GM12864 (cell line): ENCODE measurements around the gene CALCA.

Experiments
- DNase-seq: peaks from one replicate; pipeline ENCODE4 v3.0.0-alpha.2; 2011; ENCODE audit warnings: low read depth
- H3K4me3 ChIP-seq: 2 replicates; pipeline ENCODE4 v1.5.1; 2011; ENCODE audit warnings: mild to moderate bottlenecking, low read depth, low read length, control low read depth
- TF ChIP-seq, protein P1 (sequence below): IDR thresholded peaks from 2 replicates; pipeline ENCODE4 v1.5.1; 2011; ENCODE audit warnings: low read depth, mild to moderate bottlenecking, moderate library complexity, low read length, control low read depth, inconsistent platforms; ENCODE audit errors: missing control alignments

Gene CALCA

DNA sequence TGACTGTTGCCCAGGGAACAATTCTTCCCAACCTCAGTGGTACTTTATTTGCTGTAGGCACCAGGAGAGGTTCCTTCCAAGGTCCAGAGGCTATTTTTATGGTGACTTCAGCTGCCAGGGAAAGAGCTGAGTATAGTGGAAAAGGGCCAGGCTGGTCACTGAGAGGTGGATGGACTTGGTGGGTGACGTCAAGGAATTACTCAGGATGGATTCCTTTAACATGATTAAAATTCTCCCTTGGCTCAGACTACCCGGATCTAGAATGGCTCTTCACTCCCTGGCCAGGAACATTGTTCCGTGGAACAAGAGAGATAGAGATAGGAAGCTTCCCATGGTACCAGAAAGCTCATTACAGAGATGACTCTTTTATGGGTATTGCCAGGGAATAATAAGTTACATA, 8.7 kb upstream of the CALCA start:
- DNase-seq = no peak
- H3K4me3 ChIP-seq = no peak overlapping the region
- TF ChIP-seq, protein P1, sequence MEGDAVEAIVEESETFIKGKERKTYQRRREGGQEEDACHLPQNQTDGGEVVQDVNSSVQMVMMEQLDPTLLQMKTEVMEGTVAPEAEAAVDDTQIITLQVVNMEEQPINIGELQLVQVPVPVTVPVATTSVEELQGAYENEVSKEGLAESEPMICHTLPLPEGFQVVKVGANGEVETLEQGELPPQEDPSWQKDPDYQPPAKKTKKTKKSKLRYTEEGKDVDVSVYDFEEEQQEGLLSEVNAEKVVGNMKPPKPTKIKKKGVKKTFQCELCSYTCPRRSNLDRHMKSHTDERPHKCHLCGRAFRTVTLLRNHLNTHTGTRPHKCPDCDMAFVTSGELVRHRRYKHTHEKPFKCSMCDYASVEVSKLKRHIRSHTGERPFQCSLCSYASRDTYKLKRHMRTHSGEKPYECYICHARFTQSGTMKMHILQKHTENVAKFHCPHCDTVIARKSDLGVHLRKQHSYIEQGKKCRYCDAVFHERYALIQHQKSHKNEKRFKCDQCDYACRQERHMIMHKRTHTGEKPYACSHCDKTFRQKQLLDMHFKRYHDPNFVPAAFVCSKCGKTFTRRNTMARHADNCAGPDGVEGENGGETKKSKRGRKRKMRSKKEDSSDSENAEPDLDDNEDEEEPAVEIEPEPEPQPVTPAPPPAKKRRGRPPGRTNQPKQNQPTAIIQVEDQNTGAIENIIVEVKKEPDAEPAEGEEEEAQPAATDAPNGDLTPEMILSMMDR = no peak

DNA sequence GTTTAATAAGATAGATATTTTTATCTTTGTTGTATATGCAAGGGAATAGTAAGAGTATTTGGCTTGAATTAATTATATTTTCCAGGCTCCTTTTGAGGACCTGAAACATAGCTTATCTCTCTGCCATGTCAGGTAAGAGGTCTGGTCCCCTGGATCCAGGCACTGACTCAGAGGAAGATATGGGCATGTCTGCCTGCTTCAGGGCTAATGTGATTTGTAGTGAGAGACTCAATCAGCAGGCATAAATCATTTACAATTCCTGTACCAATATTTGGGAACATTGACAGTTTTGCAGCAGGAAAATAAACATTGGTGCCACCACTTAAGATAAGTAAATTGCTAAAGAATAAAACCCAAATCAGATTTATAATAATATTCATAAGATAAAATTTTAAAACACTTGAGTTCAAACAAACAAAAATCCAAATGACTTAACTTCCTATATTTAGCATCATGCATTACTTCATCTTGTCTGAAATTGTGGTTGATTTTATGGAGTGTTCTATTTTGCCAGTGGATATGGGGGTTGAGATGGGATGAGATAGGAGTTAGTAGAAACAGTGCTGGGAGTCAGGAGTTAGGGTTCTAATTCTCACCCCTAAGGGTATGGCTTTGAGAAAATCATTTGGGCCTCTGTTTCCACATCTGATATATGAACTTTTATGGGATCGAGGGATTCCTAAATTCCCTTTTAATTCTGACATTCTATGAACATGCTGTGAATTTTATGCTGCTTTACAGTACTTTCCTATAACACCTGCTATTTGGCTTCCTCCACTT, 5.1 kb upstream of the CALCA start:
- DNase-seq = no peak
- TF ChIP-seq, protein P1 = no peak
- H3K4me3 ChIP-seq = no peak overlapping the region

DNA sequence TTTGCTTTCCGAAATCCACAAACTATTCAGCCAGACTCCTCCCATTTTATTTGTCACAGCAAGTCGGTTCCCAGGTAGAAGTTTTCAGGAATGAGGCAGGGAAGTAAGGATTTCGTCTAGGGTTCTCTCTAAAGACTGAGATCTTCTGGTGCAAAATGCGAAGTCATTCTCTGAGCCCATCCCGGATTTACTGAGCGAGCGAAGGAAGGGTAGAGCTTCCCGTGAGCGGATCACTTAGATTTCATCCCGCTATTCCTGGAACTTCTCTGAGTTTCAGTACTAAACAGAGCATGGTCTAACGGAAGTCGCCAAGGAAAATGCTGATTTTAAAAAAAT, 3.1 kb upstream of the CALCA start:
- no peak overlapping the region for H3K4me3 ChIP-seq
- TF ChIP-seq, protein P1 = no peak
- no peak for DNase-seq

DNA sequence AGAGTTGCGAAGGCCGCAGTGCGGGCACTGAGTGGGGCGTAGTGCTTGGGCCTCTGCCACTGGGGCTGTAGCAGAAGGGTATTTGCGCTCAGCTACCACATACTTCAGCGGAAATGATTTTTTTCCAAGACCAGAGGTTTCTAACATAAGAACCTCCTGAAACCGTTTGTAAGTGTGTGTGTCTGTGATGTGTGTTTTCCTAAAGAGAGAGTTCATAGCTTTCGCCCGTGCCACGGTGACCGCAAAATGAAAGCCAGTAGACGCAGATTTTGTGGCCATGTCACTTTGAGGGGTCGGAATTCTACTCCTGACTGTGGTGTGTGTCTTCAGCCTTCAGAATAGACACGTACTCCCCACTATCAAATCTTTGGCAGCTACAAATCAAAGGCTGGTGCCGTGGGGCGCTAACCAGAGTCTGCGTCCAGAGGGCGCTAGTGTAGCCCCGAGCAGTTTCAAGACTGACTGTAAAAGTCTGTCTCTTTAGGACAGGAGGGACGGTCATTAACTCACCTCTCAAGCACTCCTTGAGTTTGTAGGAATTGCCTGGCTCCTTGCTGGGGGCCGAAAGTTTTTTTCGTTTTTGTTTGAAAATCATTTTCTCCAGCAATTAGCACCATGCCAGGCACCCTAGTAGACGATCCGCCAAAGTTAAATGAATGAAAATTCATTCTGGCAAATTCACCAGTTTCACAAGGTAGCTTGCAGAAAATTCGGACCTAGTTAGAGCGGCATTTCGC, 2.5 kb upstream of the CALCA start:
- no peak overlapping the region for H3K4me3 ChIP-seq
- DNase-seq = no peak
- TF ChIP-seq, protein P1 = peak; percentile 75

DNA sequence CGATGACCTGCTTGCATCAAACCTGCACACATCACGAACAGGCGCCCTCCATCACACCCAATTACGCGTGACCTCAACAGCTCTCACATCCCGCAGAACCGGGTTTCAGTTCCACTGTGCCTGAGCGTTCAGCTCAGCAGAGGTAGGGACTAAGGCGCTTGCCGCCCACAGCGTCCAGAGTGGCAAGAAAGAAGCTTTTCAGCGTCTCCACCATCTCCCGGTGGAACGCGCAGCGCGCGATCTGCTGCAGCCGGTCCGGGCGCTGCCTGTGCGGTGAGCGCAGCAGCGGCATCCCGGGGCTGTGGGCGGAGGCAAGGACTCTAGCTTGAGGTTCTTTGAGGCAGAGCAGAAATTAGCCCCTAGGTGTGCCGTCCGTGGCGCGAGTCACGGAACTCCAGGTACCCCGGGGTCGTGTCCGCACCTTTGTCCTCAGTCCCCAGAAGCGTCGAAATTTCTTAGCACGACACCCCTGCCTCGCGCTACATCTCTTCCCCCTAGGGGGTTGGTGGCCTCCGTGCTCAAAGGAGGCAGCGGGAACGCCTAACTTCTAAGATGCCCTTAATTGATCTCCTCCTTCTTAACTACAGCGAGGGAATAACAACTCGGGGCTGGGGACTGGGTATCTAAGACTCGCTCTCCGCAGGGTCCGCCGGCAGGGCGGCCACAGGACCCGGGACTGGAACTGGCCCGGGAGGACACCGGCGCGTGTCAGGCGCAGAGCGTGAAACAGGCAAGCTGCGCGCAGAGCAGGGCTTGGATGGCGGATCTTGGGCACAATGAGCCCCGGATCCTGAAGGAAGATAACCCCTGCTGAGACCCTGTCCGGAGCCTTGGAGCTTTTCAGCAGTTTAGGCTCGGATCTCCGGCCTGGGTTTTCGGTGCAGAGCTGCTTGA, 1.7 kb upstream of the CALCA start:
- DNase-seq = no peak
- no peak overlapping the region for H3K4me3 ChIP-seq
- TF ChIP-seq, protein P1 = no peak

DNA sequence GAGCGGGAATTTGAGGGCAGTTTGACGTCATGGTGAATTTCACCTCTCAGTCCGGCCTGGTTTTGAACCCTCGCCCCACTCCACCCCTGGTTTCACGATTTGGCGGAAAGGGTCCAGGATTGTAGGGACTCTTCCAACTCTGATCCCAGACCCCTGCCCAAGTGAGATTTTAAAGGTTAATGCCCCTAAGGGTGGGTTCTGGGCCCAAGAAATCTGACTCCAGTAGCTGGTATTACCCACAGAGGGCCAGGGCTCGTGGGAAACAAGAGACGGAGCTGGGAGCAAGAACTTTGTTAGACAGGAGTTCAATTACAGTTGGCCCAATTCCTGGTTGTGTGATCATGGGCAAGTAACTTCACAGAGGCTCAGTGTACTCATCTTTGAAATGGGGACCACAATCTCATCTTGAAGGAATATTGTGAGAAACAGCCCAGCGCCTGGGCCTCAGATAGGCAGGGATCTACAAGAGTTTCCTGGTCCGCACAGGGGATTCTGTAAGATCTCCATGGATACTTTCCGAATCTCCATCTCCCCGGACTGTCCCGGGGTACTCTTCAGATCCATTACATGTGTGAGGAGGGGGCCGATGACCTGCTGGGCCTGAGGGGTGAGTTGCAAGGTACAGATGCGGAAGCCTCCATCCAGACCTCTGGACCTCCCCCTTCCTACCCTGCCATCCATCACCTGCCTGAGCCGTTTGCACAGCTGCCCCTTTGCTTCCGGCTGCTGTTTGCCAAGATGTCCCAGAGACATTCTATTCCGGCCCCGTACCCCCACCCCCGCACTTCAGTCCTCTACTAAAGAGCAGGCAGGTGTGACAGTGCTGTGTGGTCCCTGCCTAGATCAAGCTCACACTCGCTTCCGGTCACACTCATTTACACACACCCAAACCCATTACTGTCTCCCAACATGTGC, 687 bp upstream of the CALCA start:
- TF ChIP-seq, protein P1 = no peak
- DNase-seq = no peak
- no peak overlapping the region for H3K4me3 ChIP-seq
